AG10803 (cell line): ENCODE data around the gene PIM1.
"Not testable (repeated sequence)": the region's sequence is repeated elsewhere in the genome, so short reads cannot be mapped to it uniquely, and the experiment has no call there.

Source experiments
- DNase-seq: peaks from one replicate; pipeline ENCODE4 v3.0.0; 2010; ENCODE audit warnings: low read depth
- H3K4me3 ChIP-seq: 2 replicates; pipeline ENCODE4 v1.5.1; 2011; ENCODE audit warnings: mild to moderate bottlenecking, low read length, control low read depth
- TF ChIP-seq, protein P1 (sequence below): conservative IDR thresholded peaks from 2 replicates; pipeline ENCODE4 v1.5.1; 2011; ENCODE audit warnings: mild to moderate bottlenecking, low read length, control low read depth, inconsistent platforms

The PIM1 gene

DNA sequence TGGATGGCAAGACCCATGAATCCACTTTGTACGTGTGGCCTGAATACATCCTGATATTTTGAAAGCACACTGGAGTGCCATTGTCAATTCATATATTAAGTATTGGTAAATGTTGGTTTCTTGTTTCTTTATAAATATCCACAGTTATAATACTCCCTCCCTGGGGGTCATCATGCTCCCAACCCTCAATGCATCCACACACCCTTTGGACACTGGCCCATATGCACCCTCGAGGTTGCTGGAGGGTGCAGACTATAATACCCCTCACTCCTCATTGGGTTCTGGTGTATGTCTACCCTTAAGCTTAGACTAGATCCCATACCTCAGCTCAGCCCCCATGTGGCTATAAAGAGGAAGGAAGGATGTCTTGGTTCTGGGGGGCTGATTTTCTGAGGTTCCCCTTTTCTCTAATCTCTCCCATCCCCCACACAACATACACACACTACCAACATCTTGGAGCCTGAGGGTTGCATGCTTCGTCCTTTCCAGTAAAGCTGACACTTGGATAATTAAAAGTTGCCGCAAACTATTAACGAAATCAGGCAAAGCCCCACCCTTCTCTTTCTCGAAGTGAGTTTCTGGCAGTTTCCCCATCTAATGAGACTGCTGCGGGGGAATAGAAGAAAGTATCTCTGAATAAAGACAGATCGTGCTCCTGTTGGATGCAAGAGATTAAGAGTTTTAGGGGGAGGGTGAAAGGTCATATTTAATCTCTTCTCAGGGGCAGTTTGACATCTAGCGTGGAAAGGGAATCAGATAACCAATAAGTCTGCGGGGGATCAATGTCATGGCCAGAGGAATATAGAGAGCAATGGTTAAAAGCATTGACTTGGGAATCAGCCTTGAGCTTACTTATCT is 7.4 kb downstream of the PIM1 start:
- TF ChIP-seq, protein P1, sequence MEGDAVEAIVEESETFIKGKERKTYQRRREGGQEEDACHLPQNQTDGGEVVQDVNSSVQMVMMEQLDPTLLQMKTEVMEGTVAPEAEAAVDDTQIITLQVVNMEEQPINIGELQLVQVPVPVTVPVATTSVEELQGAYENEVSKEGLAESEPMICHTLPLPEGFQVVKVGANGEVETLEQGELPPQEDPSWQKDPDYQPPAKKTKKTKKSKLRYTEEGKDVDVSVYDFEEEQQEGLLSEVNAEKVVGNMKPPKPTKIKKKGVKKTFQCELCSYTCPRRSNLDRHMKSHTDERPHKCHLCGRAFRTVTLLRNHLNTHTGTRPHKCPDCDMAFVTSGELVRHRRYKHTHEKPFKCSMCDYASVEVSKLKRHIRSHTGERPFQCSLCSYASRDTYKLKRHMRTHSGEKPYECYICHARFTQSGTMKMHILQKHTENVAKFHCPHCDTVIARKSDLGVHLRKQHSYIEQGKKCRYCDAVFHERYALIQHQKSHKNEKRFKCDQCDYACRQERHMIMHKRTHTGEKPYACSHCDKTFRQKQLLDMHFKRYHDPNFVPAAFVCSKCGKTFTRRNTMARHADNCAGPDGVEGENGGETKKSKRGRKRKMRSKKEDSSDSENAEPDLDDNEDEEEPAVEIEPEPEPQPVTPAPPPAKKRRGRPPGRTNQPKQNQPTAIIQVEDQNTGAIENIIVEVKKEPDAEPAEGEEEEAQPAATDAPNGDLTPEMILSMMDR = no peak
- no peak overlapping the region for H3K4me3 ChIP-seq
- DNase-seq = no peak

GRCh38 chr6:37177935-37178517 is 8.1 kb downstream of the PIM1 start:
- no peak overlapping the region for H3K4me3 ChIP-seq
- TF ChIP-seq, protein P1 = no peak
- DNase-seq = no peak

DNA sequence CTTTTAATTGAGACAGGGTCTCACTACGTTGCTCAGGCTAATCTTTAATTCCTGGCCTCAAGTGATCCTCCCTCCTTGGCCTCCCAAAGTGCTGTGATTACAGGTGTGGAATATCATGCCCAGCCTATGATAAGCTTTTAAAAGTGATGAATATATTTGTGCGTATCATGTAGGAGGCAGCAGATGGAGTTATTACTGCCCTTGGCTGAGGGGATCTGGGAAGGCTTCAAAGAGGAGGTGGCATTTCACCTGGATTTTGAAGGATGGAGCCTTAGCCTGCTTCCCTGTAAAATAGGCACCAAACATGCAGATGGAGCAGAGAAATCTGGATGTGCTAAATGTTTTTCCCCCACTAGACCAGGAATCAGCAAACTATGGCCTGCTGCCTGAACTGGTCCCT is 10.1 kb downstream of the PIM1 start:
- no peak overlapping the region for H3K4me3 ChIP-seq
- TF ChIP-seq, protein P1 = no peak
- no peak for DNase-seq

- DNase-seq, H3K4me3 ChIP-seq: not testable (repeated sequence)
Observed at GRCh38 chr6:37180610-37181009, 10.7 kb downstream of the PIM1 start.

DNA sequence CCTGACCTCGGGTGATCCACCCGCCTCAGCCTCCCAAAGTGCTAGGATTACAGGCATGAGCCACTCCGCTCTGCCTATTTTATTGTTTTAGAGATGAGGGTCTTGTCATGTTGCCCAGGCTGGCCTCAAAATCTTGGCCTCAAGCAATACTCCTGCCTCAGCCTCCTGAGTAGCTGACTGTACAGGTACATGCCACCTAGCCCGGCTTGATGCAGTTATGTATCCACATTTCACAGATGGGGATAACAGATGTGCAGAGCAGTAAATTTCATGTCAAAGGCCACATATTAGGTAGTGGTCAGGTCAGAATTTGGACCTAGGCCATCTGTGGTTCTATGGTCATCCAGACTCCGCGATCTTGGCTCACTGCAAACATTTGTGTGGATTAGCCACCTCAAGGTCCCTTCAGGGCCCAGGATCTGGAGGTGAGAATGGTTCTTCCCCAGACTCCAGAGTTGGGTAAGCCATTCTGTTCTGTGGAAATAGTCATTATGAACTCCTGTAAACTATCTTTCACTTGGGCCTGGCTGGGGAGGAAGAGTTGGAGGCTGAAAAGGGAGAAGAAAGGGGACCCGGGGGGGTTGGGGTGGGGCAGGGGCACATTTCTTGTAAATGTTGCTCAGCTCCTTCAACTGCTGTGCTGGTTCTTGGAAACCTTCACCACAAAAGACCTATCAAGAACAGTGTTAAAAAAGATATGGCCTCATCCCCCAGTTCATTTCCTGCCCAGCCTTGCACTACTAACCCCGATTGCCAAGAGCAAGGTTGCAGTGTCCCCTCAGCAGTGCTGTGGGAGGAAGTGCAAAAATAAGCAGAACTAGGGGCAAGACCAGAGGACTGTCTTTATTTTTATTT is 13.0 kb downstream of the PIM1 start:
- TF ChIP-seq, protein P1 = no peak
- no peak for DNase-seq
- H3K4me3 ChIP-seq = no peak overlapping the region

GRCh38 chr6:37185949-37186720 is 16.2 kb downstream of the PIM1 start:
- not testable (repeated sequence) for H3K4me3 ChIP-seq, DNase-seq

DNA sequence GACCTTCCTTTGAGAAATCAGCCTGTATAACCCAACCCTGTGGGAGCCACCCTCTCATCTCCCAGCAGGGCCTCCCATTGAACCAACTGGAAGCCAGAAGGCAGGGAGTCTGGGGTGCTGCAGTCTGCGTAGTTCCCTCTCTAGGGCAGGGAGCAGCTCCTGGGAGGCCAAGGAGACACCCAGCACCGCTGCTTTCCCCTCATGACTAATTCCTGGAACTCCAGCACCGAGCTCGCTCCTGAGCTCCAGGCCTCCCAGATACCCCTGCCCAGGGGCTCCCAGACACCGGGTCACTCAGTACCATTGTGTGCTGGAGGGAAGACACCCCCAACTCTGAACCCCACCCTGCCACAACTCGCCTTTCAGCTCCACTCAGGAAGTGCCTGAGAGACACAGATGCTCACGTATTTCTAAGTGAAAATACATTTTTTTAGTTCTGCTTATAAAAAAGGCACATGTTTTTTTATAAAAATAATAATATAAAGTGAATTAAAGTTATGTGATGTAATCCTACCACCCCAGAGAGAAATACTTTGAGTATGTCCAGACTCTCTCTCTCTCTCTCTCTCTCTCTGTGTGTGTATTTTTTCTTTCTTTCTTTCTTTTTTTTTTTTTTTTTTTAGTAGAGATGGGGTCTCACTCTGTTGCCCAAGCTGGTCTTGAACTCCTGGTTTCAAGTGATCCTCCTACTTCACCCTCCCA is 17.5 kb downstream of the PIM1 start:
- no peak for DNase-seq
- no peak overlapping the region for H3K4me3 ChIP-seq
- TF ChIP-seq, protein P1 = no peak
